Measurements from ENCODE around the gene EXOC2.

GRCh38 chr6:445571-446417 lies 247.1 kb downstream of the EXOC2 start:
- TF ChIP-seq CTCF (IDR thresholded peaks at IDR 0.05; ENCODE audit: low read length) (no peak), EZH2 (IDR thresholded peaks at IDR 0.05; ENCODE audit: borderline replicate concordance, low read length) (no peak)

Measured in OCI-LY1 (cell line).